SU-DHL-6 (cell line): ENCODE results near the gene EPHB1.

Source experiments
- EZH2phosphoT487 ChIP-seq: fragments of 200-600 bp; sonication (generic), shearing (Covaris generic); conservative IDR thresholded peaks from 2 replicates; pipeline ENCODE4 v1.6.1; 2018; ENCODE audit warnings: mild to moderate bottlenecking, antibody characterized with exemption, low read length, moderate library complexity, mixed read lengths
- TF ChIP-seq, protein P1 (sequence below): fragments of 200-600 bp; sonication (generic); IDR thresholded peaks from one replicate; pipeline ENCODE4 v1.5.1; 2017; ENCODE audit warnings: antibody characterized with exemption, mild to moderate bottlenecking, low read length, moderate library complexity; ENCODE audit not compliant: insufficient read depth, poor library complexity, severe bottlenecking

GRCh38 chr3:135258916-135259315 is 463.9 kb downstream of the EPHB1 start:
- TF ChIP-seq, protein P1, sequence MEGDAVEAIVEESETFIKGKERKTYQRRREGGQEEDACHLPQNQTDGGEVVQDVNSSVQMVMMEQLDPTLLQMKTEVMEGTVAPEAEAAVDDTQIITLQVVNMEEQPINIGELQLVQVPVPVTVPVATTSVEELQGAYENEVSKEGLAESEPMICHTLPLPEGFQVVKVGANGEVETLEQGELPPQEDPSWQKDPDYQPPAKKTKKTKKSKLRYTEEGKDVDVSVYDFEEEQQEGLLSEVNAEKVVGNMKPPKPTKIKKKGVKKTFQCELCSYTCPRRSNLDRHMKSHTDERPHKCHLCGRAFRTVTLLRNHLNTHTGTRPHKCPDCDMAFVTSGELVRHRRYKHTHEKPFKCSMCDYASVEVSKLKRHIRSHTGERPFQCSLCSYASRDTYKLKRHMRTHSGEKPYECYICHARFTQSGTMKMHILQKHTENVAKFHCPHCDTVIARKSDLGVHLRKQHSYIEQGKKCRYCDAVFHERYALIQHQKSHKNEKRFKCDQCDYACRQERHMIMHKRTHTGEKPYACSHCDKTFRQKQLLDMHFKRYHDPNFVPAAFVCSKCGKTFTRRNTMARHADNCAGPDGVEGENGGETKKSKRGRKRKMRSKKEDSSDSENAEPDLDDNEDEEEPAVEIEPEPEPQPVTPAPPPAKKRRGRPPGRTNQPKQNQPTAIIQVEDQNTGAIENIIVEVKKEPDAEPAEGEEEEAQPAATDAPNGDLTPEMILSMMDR: no peak
- TF ChIP-seq EZH2phosphoT487: no peak
